ENCODE results near the gene TNKS2. TPM values are rescaled to one million over a fixed set of nuclear protein-coding genes. Genes with fewer than 3 reads are reported as not detected.

TNKS2 gene
- polyA plus RNA-seq, 1 of the 3 experiments (the other 2 are of a cell fraction) = 12.5 TPM

GRCh38 chr10:91759581-91759986 lies 38.6 kb upstream of the TNKS2 start:
- Histone ChIP-seq H3K4me1 (ENCODE audit: control insufficient read depth in 1 of 2, insufficient read depth in 2 of 2, low read depth in 1 of 2, low read length in 1 of 2) (no peaks in the 10 kb centered on the region; a peak in 1 of 4 replicates), H3K4me3 (ENCODE audit: low read depth in 2 of 2, low read length in 1 of 2) (no peak overlapping the region), H3K79me2 (ENCODE audit: insufficient read depth) (no peaks in the 10 kb centered on the region), H4K20me1 (ENCODE audit: insufficient read depth) (no peaks in the 10 kb centered on the region), H3K9me3 (no peaks in the 10 kb centered on the region), H3K4me2 (no peak overlapping the region), H3F3A (replicated peaks; ENCODE audit: insufficient read depth) (peaks cover 6% of the 10 kb centered on the region), H3K27me3 (ENCODE audit: insufficient read depth) (no peaks in the 10 kb centered on the region), H2AFZ (ENCODE audit: low read depth) (no peak overlapping the region), H3K9me2 (no peaks in the 10 kb centered on the region), H3K36me3 (replicated peaks in 1 of 2; ENCODE audit: control insufficient read depth in 1 of 2, insufficient read depth in 2 of 2, low read length in 1 of 2) (no peaks in the 10 kb centered on the region), H3K27ac (ENCODE audit: low read depth in 2 of 2, low read length in 1 of 2) (no peak overlapping the region), H3K9ac (no peak overlapping the region)
- no peak for TF ChIP-seq CHD2 (IDR thresholded peaks at IDR 0.05; ENCODE audit: low read length, partially characterized antibody)
- no peak for TF ChIP-seq FOSL2 (IDR thresholded peaks at IDR 0.05; ENCODE audit: borderline replicate concordance, low read depth)
- TF ChIP-seq TAF1 (IDR thresholded peaks at IDR 0.05; ENCODE audit: borderline replicate concordance, low read depth, low read length) = no peak
- no peak for TF ChIP-seq JUND (IDR thresholded peaks at IDR 0.05)
- no peak for TF ChIP-seq TCF12 (IDR thresholded peaks at IDR 0.05)
- TF ChIP-seq MAX (IDR thresholded peaks at IDR 0.05; ENCODE audit: low read depth) = no peak
- TF ChIP-seq EZH2phosphoT487 (IDR thresholded peaks at IDR 0.05; ENCODE audit: borderline replicate concordance, low read depth) = no peak
- TF ChIP-seq USF1 (IDR thresholded peaks at IDR 0.05; ENCODE audit: borderline replicate concordance, low read depth) = no peak
- no peak for TF ChIP-seq EP300 (IDR thresholded peaks at IDR 0.05; ENCODE audit: borderline replicate concordance in 1 of 2, low read depth in 1 of 2, low read length in 1 of 2)
- TF ChIP-seq RCOR1 (IDR thresholded peaks at IDR 0.05; ENCODE audit: low read length) = no peak
- TF ChIP-seq PBX3 (IDR thresholded peaks at IDR 0.05) = no peak
- no peak for TF ChIP-seq FOXM1 (IDR thresholded peaks at IDR 0.05; ENCODE audit: low read depth)
- TF ChIP-seq FOXJ3 (CRISPR knock-in tag; IDR thresholded peaks at IDR 0.05) = no peak
- TF ChIP-seq USF2 (IDR thresholded peaks at IDR 0.05; ENCODE audit: borderline replicate concordance, low read depth, low read length) = no peak
- no peak for TF ChIP-seq ELF1 (IDR thresholded peaks at IDR 0.05)
- no peak for TF ChIP-seq NFIC (IDR thresholded peaks at IDR 0.05; ENCODE audit: borderline replicate concordance)
- DNase-seq = no peak
- POLR2A ChIA-PET = no interaction called here
- CTCF ChIA-PET = interaction anchor here (1.0 to 4.2 kb wide), 10 partner anchors 8 to 155 kb away, joined by 3 to 49 read pairs (median 6); partner anchors contain the start of gene FGFBP3
- 69% methylated on average over 5 of the region's 5 CpGs for WGBS (ENCODE audit: low lambda C conversion rate)

GRCh38 chr10:91761721-91762120 lies 36.5 kb upstream of the TNKS2 start:
- no peak for DNase-seq
- H3K9ac ChIP-seq = no peak overlapping the region
- H3K9me3 ChIP-seq = no peaks in the 10 kb centered on the region
- POLR2A ChIA-PET = no interaction called here
- H3F3A ChIP-seq (replicated peaks; ENCODE audit: insufficient read depth) = no peaks in the 10 kb centered on the region
- no peaks in the 10 kb centered on the region for H3K36me3 ChIP-seq (replicated peaks in 1 of 2; ENCODE audit: control insufficient read depth in 1 of 2, insufficient read depth in 2 of 2, low read length in 1 of 2)
- H3K27me3 ChIP-seq (ENCODE audit: insufficient read depth) = no peaks in the 10 kb centered on the region; the same call in 1 of the 2 replicates
- CTCF ChIA-PET = interaction anchor here (4.2 kb wide), 1 partner anchor 151 kb away, joined by 49 read pairs; no protein-coding TSS in a partner anchor
- no peak overlapping the region for H3K27ac ChIP-seq (ENCODE audit: low read depth in 2 of 2, low read length in 1 of 2)
- H4K20me1 ChIP-seq (ENCODE audit: insufficient read depth) = no peaks in the 10 kb centered on the region
- H2AFZ ChIP-seq (ENCODE audit: low read depth) = no peak overlapping the region
- H3K4me3 ChIP-seq (ENCODE audit: low read depth in 2 of 2, low read length in 1 of 2) = no peak overlapping the region
- 9% methylated on average over 1 of the region's 1 CpG for WGBS (ENCODE audit: low lambda C conversion rate)
- H3K4me1 ChIP-seq (ENCODE audit: control insufficient read depth in 1 of 2, insufficient read depth in 2 of 2, low read depth in 1 of 2, low read length in 1 of 2) = no peaks in the 10 kb centered on the region
- H3K9me2 ChIP-seq = no peaks in the 10 kb centered on the region
- H3K4me2 ChIP-seq = no peak overlapping the region
- no peaks in the 10 kb centered on the region for H3K79me2 ChIP-seq (ENCODE audit: insufficient read depth)
- TF ChIP-seq EZH2phosphoT487 (IDR thresholded peaks at IDR 0.05; ENCODE audit: borderline replicate concordance, low read depth) (no peak), CTCF (IDR thresholded peaks at IDR 0.05) (no peak), GATA2 (CRISPR knock-in tag; IDR thresholded peaks at IDR 0.05) (no peak), GABPA (IDR thresholded peaks at IDR 0.05; ENCODE audit: low read depth) (no peak), MXI1 (IDR thresholded peaks at IDR 0.05; ENCODE audit: low read depth, low read length) (no peak), RCOR1 (IDR thresholded peaks at IDR 0.05; ENCODE audit: low read length) (no peak), MAX (IDR thresholded peaks at IDR 0.05; ENCODE audit: low read depth) (no peak), TEAD4 (IDR thresholded peaks at IDR 0.05; ENCODE audit: borderline replicate concordance, insufficient read depth) (no peak), RAD21 (IDR thresholded peaks at IDR 0.05; ENCODE audit: low read length) (no peak), SMC3 (IDR thresholded peaks at IDR 0.05; ENCODE audit: low read depth, low read length) (no peak), TCF12 (IDR thresholded peaks at IDR 0.05) (no peak), PBX3 (IDR thresholded peaks at IDR 0.05) (no peak)
